GM12891 (cell line): ENCODE data around the gene OR6S1.

Source experiments
- POLR2A ChIP-seq: IDR thresholded peaks from 2 replicates; pipeline ENCODE4 v1.6.1; 2011; ENCODE audit warnings: low read depth, low read length, control low read depth
- SPI1 ChIP-seq: IDR thresholded peaks from 2 replicates; pipeline ENCODE4 v1.6.1; 2011; ENCODE audit warnings: low read depth, low read length, control low read depth
- TAF1 ChIP-seq: IDR thresholded peaks from 2 replicates; pipeline ENCODE4 v1.6.1; 2011; ENCODE audit warnings: low read depth, low read length, control low read depth

GRCh38 chr14:20684662-20685456 lies 43.4 kb upstream of the OR6S1 start:
- TF ChIP-seq SPI1 (no peak), TAF1 (no peak), POLR2A (no peak)
